ENCODE data around the gene ANO3. TPM values are rescaled to one million over a fixed set of nuclear protein-coding genes. Genes with fewer than 3 reads are reported as not detected.

ANO3 gene
- total RNA-seq, 1 donor from 2014 or later: not detected

DNA sequence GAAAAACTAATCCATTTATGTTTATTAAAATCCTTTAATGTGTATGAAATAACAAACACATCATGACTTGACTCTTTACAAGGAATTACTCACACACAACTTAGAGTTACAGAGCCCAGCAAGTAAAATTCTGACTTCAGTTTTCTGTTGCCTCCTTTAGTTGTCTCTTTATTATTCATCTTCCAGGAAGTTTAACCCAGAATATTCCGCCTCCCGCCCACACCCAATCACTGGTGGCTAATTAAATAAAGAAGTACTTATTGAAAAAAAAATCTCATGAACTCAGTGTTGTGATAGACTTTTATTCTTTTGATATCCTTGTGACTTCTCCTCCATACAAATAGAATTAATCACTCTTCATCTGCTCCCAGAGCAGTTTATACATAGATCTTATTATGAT, 178.2 kb downstream of the ANO3 start:
- DNase-seq: no peak

DNA sequence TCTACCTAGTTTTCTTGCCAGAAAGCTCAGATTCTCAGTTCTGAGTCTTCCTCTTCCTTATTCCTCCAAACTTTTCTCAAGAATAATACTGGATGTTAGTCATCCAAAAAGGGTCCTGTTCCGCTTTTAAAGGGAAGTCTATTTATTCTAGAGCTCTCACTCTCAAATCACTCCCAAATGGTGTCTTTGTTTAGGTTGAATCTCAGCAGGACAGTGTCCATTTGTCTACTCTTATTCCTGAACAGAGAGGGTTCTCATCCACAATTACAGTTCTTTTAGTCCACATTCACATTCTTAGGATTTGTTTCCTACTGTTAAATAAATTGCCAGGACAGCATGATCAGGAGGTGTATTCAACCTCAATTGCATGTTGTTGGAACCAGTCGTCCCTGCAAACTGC, 178.8 kb downstream of the ANO3 start:
- DNase-seq: no peak

DNA sequence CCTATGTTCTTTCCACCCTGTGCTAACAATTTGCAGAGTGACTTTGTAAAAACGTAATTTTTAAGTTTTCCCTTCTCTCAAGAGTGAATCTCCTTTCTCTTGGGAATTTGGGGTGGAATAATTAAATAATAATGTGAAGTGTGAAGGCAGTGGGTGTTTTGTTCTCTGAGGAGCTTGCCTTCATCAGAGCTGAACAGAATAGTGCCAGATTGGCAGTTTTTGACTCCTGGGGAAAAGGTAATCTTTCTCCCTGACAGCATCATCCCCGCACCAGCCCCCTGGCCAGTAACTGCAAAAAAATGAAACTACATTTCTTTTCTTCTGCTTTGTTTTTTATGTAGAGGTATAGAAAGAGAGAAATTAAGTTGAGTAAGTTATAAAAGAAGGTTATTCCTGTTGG, 180.3 kb downstream of the ANO3 start:
- no peak for DNase-seq

DNA sequence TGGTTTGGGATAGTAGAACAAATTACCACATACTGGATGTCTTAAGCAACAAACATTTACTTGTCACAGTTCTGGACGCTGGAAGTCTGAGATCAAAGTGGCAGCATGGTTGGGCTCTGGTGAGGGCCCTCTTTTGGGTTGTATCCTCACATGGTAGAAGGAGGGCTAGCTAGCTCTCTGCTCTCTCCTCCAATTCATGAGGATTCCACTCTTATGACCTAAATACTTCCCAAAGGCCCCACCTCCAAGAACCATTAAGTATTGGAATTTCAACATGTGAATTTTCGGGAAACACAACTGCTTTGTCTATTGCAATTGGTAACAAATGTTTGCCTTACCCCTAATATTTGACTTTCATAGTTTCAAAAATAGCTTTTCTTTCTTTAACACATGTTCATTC, 187.5 kb downstream of the ANO3 start:
- DNase-seq: no peak

DNA sequence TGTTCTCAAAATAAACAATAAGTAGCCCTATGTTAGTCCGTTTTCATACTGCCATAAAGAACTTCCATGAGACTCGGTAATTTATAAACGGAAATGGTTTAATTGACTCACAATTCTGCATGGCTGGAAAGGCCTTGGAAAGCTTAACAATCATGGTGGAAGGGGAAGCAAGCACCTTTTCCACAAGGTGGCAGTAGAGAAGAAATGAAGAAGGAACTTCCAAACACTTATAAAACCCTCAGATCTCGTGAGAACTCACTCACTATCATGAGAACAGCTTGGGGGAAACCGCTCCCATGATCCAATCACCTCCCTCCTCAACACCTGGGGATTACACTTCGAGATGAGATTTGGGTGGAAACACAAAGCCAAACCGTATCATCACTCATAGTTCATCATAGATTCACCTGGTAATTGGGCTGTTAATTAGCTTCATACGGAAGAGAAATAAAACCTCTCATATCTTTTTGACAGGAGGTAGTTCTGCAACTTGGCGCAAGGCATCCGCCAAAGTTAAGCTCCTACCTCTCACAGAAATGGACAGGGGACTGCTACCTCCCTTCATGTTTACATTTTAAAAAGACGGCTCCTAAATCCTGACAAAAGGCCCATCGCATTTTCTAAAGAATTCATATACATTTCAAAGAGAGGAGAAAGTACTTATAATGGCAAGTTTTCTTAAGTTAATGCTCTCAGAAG, 191.1 kb downstream of the ANO3 start:
- DNase-seq: no peak

DNA sequence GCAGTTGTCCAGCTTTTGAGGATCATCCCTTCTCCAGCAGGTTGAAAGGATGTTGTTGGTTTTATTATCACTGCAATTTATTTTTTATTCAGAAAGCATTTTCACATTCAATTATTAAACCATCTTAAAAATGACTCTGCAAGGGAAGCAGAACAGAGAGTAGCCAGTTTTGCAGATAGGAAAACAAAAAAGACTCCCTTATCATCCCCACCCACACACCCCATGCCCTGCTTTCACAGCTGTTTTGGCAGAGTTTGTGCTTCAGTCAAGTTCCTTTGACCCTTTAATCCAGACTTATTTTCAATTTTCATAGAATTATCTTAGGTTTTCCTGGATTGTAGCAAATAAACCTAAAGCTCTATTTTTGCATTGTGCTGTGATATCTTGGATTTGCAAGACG, 195.8 kb downstream of the ANO3 start:
- DNase-seq: no peak

DNA sequence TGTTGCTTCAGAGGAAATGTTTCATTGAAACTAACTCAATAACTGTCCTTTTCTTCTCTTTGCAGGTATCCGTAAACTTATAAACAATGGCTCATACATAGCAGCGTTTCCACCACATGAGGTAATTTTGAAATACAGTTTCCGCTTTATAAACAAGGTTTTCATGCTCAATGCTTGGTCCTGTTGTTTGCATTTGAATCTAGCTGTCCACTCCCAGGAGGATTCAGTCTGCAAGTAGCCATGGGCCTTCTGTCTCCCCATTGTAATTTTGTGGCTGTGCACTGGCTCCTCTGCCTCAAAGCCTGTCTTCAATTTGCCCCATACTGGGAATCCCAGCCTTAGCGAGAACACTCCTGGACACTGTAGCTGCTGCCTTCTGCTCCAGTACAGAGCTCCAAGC, 205.4 kb downstream of the ANO3 start:
- no peak for DNase-seq

DNA sequence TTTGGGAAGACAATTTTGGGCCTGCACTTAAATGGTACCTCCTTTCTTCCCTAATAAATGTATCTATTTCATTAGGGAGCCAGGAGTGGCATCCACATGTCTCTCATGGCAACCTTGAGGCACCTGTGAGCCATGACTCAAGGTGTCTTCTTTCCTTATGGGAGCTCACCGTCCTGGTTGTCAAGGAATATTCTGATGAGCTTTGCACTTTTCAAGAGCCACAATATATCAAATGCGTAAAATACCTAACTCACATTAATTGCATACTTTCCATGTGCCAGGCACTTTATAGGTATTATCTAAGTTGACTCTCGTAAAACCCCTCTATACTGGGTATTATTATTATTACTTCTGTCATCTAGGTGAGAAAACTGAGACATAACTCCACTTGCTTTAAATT, 207.6 kb downstream of the ANO3 start:
- DNase-seq: no peak

DNA sequence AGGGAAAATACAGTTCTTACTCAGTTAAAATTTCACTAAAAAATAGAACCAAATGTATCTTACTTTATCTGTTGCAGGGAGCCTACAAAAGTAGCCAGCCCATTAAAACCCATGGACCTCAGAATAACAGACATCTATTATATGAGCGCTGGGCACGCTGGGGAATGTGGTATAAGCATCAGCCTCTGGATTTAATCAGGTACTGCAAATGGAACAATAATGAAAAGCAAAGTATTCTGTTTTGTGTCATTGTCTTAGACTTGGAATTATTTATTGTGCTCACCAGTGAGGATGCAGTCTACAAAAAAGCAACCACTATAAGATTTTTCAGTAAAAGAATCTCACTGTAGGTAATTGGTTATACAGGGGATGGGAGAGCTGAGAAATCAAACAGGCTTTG, 209.9 kb downstream of the ANO3 start:
- no peak for DNase-seq

DNA sequence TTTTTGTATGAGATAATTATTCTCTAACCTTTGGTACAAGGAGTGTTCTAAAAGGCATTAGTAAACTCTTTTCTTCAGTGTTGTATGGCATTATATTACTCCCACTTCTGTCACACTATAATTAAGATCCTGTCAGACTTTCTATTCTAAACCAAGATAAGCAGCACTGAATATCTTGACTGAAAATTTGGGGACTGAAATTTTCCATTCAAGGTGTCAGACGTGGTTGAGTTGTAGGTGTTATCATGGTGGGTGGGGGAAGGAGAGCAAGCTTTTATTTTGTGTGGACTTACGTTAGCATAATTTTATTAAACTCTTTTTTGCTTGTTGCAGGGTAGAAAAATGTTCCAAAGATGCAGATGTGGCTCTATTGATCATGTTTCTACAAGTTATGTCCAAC, 217.2 kb downstream of the ANO3 start:
- DNase-seq: no peak

DNA sequence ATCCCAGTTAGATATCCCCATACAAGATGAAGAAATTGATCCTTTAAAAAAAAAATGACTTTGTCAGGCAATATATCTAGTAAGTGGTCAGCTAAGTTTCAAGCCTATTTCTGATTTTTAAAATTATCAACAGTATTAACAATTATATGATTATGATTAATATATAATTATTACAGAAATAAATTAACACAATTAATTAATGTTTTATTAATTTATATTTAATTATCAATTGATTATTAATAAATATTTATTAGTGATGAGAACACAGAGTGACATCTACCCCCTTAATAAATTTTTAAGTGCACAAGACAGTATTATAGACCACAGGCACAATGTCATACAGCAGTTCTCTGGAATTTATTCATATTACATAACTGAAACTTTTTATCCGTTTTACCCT, 218.1 kb downstream of the ANO3 start:
- no peak for DNase-seq

DNA sequence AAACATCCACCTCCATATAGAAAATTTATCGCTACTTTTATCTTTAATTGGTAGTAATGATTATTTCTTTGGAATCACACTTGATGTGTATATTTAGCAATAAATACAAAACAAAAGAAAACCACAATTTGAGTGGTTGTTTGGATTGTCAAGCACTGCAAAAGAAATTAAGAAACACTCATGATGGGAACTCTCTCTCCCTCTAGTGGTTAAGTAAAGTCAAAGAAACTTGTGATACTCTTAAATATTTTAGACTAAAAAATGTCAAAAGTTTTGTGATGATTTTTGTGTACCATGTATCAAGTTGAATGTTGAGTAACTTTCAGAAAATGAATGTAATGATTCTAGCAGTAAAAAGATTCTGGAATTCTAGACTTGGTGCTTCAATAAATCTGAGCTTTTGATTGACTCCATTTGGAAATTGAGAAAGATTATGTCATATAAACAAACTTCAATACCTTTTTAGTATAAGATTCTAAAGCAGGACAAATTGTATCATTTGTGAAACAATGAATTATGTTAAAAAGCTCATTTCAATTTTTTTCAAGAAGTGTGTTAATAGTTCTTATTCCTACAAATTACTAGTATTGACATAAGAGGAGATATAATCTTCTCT, 219.4 kb downstream of the ANO3 start:
- DNase-seq: no peak

DNA sequence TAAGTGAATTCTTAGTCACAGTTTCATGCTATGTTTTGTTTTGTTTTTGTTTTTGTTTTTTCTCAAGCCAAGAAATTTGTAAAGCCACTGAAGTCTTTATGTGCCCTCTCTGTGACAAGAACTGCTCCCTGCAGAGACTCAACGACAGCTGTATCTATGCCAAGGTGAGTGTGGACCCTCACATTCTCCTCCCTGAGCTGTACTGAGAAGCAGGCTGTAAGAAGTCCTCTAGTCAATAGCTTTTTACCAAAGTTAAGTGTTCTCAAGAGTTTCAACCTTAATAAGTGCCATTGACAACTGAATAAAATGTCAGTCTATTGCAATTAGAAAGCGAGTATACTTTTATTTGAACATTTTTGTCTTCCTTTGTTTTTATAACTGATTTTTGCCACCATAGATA, 221.3 kb downstream of the ANO3 start:
- DNase-seq: no peak

DNA sequence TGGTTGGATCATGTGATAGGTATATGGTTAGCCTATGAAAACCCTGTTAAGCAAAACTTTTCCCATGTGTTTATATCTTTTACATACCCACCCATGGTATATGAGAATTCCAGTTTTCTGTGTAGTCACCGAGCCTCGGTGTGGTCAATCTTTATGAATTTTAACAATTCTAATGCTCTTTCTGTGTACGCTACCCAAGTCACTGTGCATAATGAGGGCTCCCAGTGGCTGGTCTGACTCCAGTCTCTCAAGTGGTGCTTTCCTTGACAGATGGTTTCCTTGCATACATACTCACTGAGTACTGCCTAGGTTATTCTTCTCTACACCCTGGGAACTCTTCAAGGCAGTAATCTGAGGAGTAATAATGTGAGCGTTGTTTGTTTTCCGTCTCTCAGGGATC, 222.5 kb downstream of the ANO3 start:
- no peak for DNase-seq

DNA sequence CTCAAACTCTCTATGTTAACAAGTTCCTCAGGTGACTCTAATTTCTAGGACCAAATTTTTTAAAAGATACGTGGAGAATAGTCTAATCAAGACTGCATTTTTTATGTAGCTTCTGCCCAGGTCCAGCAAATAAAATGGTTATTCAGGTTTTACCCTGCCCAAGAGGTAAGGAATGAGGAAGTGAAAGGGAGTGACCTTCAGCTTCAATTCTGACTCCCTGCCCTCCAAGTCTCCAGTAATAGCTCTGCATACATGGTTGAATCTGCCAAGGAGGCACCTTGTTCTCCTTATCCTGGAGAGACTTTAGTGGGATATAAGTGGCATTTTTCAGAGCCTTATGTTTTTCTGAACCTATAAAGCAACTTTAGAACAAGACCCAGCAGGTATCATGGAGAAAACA, 224.7 kb downstream of the ANO3 start:
- DNase-seq: no peak

DNA sequence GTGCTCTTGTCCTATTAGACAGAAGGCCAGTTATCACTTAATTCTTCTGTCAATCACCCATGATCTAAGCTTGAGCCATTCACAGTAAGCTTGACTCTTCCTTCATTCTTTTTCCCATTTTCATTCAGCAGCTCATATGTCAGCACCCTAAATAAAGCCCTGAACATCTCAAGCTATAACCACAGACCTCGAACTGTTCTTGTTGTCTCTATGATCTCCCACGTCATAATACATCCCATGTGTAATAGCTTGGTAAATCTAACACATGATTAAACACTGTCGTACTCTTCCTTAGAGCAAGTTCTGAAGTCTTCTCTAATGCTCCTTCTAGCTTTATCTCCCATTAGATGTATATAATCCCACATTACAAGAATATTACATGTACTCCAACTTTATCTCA, 225.7 kb downstream of the ANO3 start:
- DNase-seq: no peak

DNA sequence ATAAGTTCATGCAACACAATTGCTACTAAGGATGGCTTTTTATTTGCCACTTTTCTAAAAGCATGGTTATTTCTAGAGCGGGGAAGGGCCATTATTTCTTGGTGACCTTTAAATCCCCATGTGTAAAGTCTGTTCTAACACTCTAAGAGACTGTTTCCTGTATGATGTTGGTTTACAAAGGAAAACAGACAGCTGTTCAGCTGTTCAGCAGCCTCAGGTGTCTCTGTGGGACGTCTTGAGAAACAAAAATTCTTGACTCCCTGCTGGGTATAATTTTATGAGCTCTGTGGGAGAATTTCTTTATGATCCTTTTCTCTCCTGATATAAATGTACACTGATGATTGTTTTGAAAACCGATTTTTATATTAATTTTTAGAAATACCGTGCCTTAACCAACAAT, 226.3 kb downstream of the ANO3 start:
- DNase-seq: no peak

DNA sequence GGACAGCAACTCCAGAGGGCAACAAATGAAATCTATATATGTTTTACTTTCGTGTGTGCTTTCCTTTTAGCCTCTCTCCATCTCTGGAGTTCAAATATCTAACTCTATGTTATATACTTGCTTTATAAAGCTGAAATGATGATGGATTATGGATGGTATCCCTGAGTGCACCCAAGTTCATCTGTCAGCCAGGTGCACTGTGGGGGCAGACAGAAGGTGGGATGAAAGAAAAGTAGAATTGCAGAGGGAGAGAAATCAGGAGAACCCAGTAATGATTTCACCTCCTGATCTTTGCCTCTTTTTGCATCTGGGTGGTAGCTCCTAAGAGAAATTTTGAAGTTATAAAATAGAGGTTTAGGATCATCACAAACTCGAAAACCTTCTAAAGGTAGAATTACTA, 237.7 kb downstream of the ANO3 start:
- DNase-seq: no peak

DNA sequence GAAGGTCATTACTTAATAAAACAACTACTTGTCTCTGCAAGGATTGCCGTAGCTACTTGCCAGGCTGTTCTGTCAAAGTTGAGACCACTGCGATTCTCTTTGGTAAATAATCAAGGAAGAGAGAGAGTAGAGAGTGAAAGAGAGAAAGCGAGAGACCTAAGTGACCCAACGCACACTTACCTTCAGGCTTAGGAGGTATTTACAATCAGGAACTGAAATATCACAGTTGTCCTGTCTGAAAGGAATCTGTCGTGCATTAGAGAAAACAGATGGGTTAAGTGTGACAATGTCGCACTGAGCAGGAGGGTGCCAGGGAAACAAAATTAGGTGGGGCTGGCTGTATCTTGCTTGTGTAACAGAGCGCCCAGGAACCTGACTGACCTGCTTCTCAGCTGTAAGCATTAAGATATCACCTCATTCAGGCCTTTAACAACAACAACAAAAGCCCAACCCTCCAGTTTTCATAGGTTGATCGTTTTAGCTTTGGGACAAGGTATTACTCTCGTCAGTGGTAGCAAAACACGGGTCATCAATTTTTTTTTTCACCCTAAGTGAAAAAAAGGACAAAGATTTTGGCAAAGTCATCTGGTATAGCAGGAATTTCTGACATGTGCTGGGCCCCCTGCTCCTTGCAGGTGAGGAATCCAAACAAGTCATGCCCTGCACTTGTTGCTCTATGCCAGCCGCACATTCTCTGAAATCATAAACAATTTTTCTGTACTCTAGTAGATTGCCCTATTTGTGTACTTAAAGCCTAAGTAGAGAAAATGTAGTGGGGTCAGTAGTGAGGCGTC, 240.1 kb downstream of the ANO3 start, which contains the start of gene MUC15:
Gene MUC15, minus strand, starts transcription at position 403 of the 794 bp plus-strand sequence. CDS start 5,169 bp downstream, outside the sequence.
- no peak for DNase-seq

DNA sequence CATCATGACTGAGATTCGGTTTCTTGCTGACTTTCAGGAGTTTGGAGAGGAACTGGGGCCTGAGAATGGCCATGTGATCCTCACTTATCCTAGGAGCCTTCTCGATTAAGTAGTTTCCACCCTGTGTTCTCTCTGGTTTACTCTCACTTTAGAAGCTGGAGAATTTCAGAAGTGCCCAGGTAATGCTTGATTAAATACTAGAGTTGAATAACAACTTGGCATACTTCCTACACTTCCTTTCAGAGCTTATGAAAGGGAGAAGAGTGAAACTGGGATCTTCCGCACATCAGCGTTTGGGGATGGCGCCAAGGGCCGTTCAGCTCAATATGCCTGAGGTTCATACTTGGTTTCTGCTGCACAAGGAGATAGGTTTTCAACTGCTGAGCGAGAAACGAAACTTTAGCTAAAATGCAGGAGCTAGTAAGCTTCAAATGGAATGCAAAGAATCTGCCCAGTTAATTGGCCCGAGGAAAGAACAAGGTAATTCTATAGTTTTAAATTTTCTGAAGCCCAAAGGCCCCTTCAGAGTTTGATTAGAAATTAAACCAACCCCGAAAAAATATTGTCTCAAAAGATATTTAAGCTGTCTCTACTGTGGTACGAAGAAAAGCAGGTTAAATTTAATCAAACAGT, 241.0 kb downstream of the ANO3 start:
- DNase-seq: no peak

DNA sequence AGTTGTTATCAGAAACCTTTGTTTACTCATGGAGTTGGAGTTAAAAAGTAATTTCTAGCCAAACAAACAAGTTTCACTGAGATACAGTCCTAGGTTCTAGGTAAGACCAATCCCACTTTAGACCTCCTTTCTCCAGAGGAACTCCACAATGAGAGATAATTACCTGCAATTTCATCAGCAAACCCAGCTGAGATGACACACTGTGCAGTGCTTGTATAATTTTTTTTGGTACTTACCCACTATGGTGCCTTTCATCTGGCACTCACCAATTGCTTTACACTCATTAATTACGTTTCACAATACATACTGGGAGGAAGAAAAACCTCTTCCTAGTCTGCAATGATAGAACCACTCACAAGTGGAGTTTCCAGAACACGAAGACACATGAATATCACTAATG, 242.0 kb downstream of the ANO3 start:
- no peak for DNase-seq

DNA sequence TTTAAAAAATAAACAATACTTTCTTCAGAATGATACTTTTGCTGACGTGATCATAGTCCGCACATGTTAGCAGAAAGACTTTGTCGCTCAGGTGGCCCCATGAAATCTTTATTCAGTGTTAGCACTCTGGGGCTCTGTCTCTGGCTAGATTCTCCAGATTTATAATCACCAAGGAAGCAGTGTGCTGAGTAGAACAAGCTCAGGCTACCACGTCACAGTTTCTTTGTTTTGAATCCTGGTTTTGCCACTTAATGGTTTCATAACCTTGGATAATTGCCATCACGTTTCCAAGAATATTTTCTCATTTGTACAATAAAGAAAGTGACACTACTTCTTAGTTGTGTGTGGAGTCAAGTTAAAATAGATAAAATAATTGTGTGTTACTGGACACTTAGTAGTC, 244.0 kb downstream of the ANO3 start:
- no peak for DNase-seq

DNA sequence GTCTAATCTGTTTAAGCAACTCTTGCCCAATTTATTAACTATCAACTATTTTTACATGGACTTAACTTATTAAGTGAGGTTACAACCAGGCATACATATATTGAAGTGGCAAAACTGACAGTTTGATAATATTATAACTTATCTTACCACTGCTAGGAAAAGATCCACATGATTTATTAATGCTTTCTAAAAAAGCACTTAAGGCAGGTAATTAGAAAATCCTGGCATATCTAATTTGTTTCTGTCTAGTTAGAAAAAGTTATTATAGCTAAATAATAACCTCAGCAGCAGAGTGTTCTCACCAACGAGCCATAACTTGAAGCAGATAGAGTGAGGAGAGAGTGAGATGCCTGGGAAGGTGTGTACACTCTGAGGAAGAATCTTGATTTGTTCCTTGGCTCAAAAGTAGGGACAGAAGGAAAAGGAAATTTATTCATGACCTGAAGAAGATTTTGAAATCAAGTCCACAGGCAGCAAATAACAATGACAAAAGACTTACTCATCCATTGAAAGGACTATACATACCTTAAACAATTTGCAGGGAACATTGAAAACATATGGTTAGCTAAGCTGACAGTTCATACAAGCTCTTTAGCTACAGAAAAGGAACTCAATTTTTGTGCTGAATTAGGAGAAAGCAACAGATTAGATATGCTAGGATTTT, 247.2 kb downstream of the ANO3 start:
- DNase-seq: no peak
